Ishikawa (cell line): ENCODE data around the gene RPL6.

Experiments
- CEBPB ChIP-seq: IDR thresholded peaks from 2 replicates; pipeline ENCODE4 v1.6.1; 2012
- EGR1 ChIP-seq: IDR thresholded peaks from 2 replicates; pipeline ENCODE4 v1.6.1; 2012
- EP300 ChIP-seq: IDR thresholded peaks from 2 replicates; pipeline ENCODE4 v1.6.1; 2012; ENCODE audit warnings: borderline replicate concordance
- NFIC ChIP-seq: IDR thresholded peaks from 2 replicates; pipeline ENCODE4 v1.6.1; 2012
- RAD21 ChIP-seq: IDR thresholded peaks from 2 replicates; pipeline ENCODE4 v1.6.1; 2012; ENCODE audit warnings: low read depth
- TCF12 ChIP-seq: IDR thresholded peaks from 2 replicates; pipeline ENCODE4 v1.6.1; 2012; ENCODE audit warnings: low read depth
- ZBTB7A ChIP-seq: IDR thresholded peaks from 2 replicates; pipeline ENCODE4 v1.6.1; 2012; ENCODE audit warnings: low read depth

Gene RPL6

GRCh38 chr12:112357214-112357613, 52.2 kb downstream of the RPL6 start:
- TF ChIP-seq CEBPB = no peak
- no peak for TF ChIP-seq ZBTB7A
- TF ChIP-seq TCF12 = no peak
- TF ChIP-seq NFIC = no peak
- TF ChIP-seq EGR1 = no peak
- TF ChIP-seq EP300 = no peak
- no peak for TF ChIP-seq RAD21
